ENCODE measurements around the gene PRPF8. TPM values are rescaled to one million over a fixed set of nuclear protein-coding genes. Genes with fewer than 3 reads are reported as not detected.

The PRPF8 gene
- total and polyA plus RNA-seq, 2 of the 13 experiments (the other 11 are each of a cell fraction or from before 2014, with no cell fraction given), result 112 to 179 TPM

- peak; percentile 72; the same call in 1 of the 2 replicates for TF ChIP-seq ZNF142 (CRISPR knock-in tag; IDR thresholded peaks at IDR 0.05)
- peak; percentile 16; the same call in 1 of the 2 replicates for TF ChIP-seq TBP (CRISPR knock-in tag; IDR thresholded peaks at IDR 0.05)
- 0 out of 2 replicates have a peak, but pooled peaks have one; percentile 54 for TF ChIP-seq REPIN1 (CRISPR knock-in tag; IDR thresholded peaks at IDR 0.05; ENCODE audit: borderline replicate concordance, low read depth)
- TF ChIP-seq PAX8 (CRISPR knock-in tag; IDR thresholded peaks at IDR 0.05; ENCODE audit: borderline replicate concordance), result peak; percentile 95
- no peak for TF ChIP-seq SRSF1 (optimal IDR thresholded peaks at IDR 0.05; ENCODE audit: low read depth, low read length)
- TF ChIP-seq FOXC1 (CRISPR knock-in tag; IDR thresholded peaks at IDR 0.05; ENCODE audit: borderline replicate concordance), result 0 out of 2 replicates have a peak, but pooled peaks have one; percentile 39
- TF ChIP-seq, protein P1, sequence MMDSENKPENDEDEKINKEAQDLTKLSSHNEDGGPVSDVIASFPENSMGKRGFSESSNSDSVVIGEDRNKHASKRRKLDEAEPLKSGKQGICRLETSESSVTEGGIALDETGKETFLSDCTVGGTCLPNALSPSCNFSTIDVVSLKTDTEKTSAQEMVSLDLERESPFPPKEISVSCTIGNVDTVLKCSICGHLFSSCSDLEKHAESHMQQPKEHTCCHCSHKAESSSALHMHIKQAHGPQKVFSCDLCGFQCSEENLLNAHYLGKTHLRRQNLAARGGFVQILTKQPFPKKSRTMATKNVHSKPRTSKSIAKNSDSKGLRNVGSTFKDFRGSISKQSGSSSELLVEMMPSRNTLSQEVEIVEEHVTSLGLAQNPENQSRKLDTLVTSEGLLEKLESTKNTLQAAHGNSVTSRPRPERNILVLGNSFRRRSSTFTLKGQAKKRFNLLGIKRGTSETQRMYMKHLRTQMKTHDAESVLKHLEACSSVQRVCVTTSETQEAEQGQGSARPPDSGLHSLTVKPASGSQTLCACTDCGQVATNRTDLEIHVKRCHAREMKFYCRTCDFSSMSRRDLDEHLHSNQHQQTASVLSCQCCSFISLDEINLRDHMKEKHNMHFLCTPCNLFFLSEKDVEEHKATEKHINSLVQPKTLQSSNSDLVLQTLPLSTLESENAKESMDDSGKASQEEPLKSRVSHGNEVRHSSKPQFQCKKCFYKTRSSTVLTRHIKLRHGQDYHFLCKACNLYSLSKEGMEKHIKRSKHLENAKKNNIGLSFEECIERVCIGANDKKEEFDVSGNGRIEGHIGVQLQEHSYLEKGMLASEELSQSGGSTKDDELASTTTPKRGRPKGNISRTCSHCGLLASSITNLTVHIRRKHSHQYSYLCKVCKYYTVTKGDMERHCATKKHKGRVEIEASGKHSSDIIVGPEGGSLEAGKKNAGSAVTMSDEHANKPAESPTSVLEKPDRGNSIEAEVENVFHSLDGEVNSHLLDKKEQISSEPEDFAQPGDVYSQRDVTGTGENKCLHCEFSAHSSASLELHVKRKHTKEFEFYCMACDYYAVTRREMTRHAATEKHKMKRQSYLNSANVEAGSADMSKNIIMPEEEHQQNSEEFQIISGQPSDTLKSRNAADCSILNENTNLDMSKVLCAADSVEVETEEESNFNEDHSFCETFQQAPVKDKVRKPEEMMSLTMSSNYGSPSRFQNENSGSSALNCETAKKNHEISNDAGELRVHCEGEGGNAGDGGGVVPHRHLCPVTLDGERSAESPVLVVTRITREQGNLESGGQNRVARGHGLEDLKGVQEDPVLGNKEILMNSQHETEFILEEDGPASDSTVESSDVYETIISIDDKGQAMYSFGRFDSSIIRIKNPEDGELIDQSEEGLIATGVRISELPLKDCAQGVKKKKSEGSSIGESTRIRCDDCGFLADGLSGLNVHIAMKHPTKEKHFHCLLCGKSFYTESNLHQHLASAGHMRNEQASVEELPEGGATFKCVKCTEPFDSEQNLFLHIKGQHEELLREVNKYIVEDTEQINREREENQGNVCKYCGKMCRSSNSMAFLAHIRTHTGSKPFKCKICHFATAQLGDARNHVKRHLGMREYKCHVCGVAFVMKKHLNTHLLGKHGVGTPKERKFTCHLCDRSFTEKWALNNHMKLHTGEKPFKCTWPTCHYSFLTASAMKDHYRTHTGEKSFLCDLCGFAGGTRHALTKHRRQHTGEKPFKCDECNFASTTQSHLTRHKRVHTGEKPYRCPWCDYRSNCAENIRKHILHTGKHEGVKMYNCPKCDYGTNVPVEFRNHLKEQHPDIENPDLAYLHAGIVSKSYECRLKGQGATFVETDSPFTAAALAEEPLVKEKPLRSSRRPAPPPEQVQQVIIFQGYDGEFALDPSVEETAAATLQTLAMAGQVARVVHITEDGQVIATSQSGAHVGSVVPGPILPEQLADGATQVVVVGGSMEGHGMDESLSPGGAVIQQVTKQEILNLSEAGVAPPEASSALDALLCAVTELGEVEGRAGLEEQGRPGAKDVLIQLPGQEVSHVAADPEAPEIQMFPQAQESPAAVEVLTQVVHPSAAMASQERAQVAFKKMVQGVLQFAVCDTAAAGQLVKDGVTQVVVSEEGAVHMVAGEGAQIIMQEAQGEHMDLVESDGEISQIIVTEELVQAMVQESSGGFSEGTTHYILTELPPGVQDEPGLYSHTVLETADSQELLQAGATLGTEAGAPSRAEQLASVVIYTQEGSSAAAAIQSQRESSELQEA (CRISPR knock-in tag; IDR thresholded peaks at IDR 0.05; ENCODE audit: not compliant biosample characterization), result no peak
- TF ChIP-seq GATAD1 (CRISPR knock-in tag; IDR thresholded peaks at IDR 0.05), result peak; percentile 57; the same call in 1 of the 2 replicates
- peak; percentile 89 for TF ChIP-seq ZNF790 (CRISPR knock-in tag; IDR thresholded peaks at IDR 0.05; ENCODE audit: borderline replicate concordance)
- TF ChIP-seq ZNF556 (CRISPR knock-in tag; IDR thresholded peaks at IDR 0.05; ENCODE audit: borderline replicate concordance), result peak; percentile 15; the same call in 1 of the 2 replicates
- TF ChIP-seq, protein P2, sequence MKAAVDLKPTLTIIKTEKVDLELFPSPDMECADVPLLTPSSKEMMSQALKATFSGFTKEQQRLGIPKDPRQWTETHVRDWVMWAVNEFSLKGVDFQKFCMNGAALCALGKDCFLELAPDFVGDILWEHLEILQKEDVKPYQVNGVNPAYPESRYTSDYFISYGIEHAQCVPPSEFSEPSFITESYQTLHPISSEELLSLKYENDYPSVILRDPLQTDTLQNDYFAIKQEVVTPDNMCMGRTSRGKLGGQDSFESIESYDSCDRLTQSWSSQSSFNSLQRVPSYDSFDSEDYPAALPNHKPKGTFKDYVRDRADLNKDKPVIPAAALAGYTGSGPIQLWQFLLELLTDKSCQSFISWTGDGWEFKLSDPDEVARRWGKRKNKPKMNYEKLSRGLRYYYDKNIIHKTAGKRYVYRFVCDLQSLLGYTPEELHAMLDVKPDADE (CRISPR knock-in tag; IDR thresholded peaks at IDR 0.05), result peak; percentile 75; the same call in 1 of the 2 replicates
Observed at GRCh38 chr17:1648963-1649843, 35.5 kb downstream of the PRPF8 start (continued).
